ENCODE results near the gene AKT3. TPM values are rescaled to one million over a fixed set of nuclear protein-coding genes. Genes with fewer than 3 reads are reported as not detected.

AKT3 gene
- polyA plus RNA-seq, 1 donor (not counting 4 experiments of a cell fraction or from before 2014, with no cell fraction given), result 2.9 TPM

DNA sequence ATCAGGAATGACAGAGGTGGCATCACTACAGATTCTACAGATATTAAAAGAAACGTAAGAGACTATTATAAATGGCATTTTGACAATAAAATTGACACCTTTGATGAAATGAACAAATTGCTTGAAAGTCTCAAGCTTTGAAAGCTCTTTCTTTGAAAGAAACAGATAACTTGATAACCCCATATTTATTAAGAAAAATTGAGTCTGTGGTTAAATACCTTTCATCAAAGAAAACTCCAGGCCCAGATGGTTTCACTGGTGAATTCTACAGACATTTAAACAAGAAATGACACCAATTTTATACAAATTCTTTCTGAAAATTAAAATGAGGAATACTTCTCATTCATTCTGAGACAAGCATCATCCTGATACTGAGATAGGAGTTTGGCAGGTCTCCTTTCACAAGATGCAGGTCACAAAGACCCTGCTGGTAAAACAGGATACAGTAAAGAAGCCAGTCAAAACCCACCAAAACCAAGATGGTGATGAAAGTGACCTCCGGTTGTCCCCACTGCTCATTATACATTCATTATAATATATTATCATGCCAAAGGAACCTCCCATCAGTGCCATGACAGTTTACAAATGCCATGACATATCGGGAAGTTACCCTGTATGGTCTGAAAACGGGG lies 210.9 kb downstream of the AKT3 start:
- H3K9ac ChIP-seq (ENCODE audit: control insufficient read depth, extremely low read depth, insufficient read depth, low read length), result no peak overlapping the region
- no peak overlapping the region for H3K4me2 ChIP-seq (ENCODE audit: control insufficient read depth, extremely low read depth, insufficient read depth, low read depth, low read length)
- no peaks in the 10 kb centered on the region for H3K27me3 ChIP-seq (ENCODE audit: control insufficient read depth, extremely low read depth, insufficient read depth, low read length)
- H3K79me2 ChIP-seq (ENCODE audit: control insufficient read depth, insufficient read depth, low read length), result no peaks in the 10 kb centered on the region
- no peak overlapping the region for H3K4me3 ChIP-seq (ENCODE audit: control insufficient read depth in 2 of 3, extremely low read depth in 1 of 3, insufficient read depth in 2 of 3, low read depth in 1 of 3, low read length in 3 of 3)
- TF ChIP-seq, protein P1, sequence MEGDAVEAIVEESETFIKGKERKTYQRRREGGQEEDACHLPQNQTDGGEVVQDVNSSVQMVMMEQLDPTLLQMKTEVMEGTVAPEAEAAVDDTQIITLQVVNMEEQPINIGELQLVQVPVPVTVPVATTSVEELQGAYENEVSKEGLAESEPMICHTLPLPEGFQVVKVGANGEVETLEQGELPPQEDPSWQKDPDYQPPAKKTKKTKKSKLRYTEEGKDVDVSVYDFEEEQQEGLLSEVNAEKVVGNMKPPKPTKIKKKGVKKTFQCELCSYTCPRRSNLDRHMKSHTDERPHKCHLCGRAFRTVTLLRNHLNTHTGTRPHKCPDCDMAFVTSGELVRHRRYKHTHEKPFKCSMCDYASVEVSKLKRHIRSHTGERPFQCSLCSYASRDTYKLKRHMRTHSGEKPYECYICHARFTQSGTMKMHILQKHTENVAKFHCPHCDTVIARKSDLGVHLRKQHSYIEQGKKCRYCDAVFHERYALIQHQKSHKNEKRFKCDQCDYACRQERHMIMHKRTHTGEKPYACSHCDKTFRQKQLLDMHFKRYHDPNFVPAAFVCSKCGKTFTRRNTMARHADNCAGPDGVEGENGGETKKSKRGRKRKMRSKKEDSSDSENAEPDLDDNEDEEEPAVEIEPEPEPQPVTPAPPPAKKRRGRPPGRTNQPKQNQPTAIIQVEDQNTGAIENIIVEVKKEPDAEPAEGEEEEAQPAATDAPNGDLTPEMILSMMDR (optimal IDR thresholded peaks at IDR 0.05 in 1 of 3, IDR thresholded peaks at IDR 0.05 in 1 of 3, conservative IDR thresholded peaks at IDR 0.05 in 1 of 3; ENCODE audit: extremely low read depth in 1 of 3, insufficient read depth in 2 of 3, low read length in 3 of 3), result no peak
- no peak for TF ChIP-seq EZH2 (IDR thresholded peaks at IDR 0.05; ENCODE audit: low read length)
- H2AFZ ChIP-seq (ENCODE audit: control insufficient read depth, low read length), result no peak overlapping the region
- H4K20me1 ChIP-seq (ENCODE audit: control insufficient read depth, extremely low read depth, insufficient read depth, low read length), result no peaks in the 10 kb centered on the region
- dilution Hi-C loops (cut with MboI; ENCODE audit: extremely low pct_ligation_motif_present, low sequenced_read_pairs), result no loop called here
- no peak overlapping the region for H3K27ac ChIP-seq (ENCODE audit: control insufficient read depth, insufficient read depth, low read length)
- H3K4me1 ChIP-seq (ENCODE audit: control insufficient read depth, extremely low read depth, insufficient read depth, low read length), result no peaks in the 10 kb centered on the region
- DNase-seq (ENCODE audit: low read depth, low spot score), result no peak
- no peaks in the 10 kb centered on the region for H3K9me1 ChIP-seq (ENCODE audit: control insufficient read depth, extremely low read depth, insufficient read depth, low read length)
- no peak for FAIRE-seq
- no peaks in the 10 kb centered on the region for H3K9me3 ChIP-seq (ENCODE audit: control insufficient read depth, low read depth, low read length)
- no peaks in the 10 kb centered on the region for H3K36me3 ChIP-seq (ENCODE audit: control insufficient read depth in 2 of 2, extremely low read depth in 1 of 2, insufficient read depth in 2 of 2, low read length in 2 of 2)

DNA sequence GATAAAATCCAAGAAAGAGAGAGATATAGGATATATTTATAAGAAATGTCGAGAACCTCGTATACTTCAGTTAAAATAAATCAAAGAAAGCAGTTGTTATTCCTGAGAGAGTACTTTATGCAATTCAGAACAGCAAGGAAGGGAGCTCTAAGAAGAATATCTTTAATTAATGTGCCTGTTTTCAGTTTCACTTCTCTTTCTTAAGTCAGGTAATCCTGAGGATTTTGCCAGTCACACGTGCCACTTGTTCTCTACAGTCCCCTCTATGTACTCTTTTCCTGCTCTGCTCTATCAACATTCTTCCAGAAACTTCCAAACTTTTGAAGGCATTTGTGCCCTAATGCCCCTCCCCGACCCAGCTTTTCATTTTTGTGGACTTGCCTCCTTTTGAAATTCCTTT lies 211.9 kb downstream of the AKT3 start:
- H3K9me3 ChIP-seq (ENCODE audit: control insufficient read depth, low read depth, low read length), result no peaks in the 10 kb centered on the region
- no peaks in the 10 kb centered on the region for H3K9me1 ChIP-seq (ENCODE audit: control insufficient read depth, extremely low read depth, insufficient read depth, low read length)
- FAIRE-seq (no peak), DNase-seq (ENCODE audit: low read depth, low spot score) (no peak)
- no peaks in the 10 kb centered on the region for H3K27me3 ChIP-seq (ENCODE audit: control insufficient read depth, extremely low read depth, insufficient read depth, low read length)
- TF ChIP-seq EZH2 (IDR thresholded peaks at IDR 0.05; ENCODE audit: low read length), result no peak
- no peak overlapping the region for H3K4me3 ChIP-seq (ENCODE audit: control insufficient read depth in 2 of 3, extremely low read depth in 1 of 3, insufficient read depth in 2 of 3, low read depth in 1 of 3, low read length in 3 of 3)
- dilution Hi-C loops (cut with MboI; ENCODE audit: extremely low pct_ligation_motif_present, low sequenced_read_pairs), result no loop called here
- H3K4me1 ChIP-seq (ENCODE audit: control insufficient read depth, extremely low read depth, insufficient read depth, low read length), result no peaks in the 10 kb centered on the region
- H4K20me1 ChIP-seq (ENCODE audit: control insufficient read depth, extremely low read depth, insufficient read depth, low read length), result no peaks in the 10 kb centered on the region
- no peak overlapping the region for H3K9ac ChIP-seq (ENCODE audit: control insufficient read depth, extremely low read depth, insufficient read depth, low read length)
- H3K79me2 ChIP-seq (ENCODE audit: control insufficient read depth, insufficient read depth, low read length), result no peaks in the 10 kb centered on the region
- H3K4me2 ChIP-seq (ENCODE audit: control insufficient read depth, extremely low read depth, insufficient read depth, low read depth, low read length), result no peak overlapping the region
- H3K36me3 ChIP-seq (ENCODE audit: control insufficient read depth in 2 of 2, extremely low read depth in 1 of 2, insufficient read depth in 2 of 2, low read length in 2 of 2), result no peaks in the 10 kb centered on the region
- no peak overlapping the region for H3K27ac ChIP-seq (ENCODE audit: control insufficient read depth, insufficient read depth, low read length)
- no peak overlapping the region for H2AFZ ChIP-seq (ENCODE audit: control insufficient read depth, low read length)

DNA sequence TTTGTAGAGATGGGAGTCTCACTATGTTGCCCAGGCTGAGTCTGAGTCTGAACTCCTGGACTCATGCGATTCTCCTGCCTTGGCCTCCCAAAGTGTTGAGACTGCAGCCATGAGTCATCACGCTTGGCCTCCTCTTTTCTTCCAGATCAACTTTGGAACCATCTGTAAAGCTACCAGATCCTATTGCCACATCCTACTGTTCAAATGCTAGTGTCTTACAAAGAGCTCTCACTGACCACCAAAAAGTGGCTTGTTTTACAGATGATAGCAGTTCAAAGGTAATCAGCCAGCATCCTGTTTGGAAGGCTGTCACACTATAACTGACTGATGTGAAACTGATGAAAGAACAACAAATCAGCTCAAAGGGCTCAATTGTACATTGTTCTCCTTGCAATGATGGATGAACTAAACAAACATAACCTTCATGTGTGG lies 221.6 kb downstream of the AKT3 start:
- no peaks in the 10 kb centered on the region for H3K27me3 ChIP-seq (ENCODE audit: control insufficient read depth, extremely low read depth, insufficient read depth, low read length)
- no peak overlapping the region for H3K27ac ChIP-seq (ENCODE audit: control insufficient read depth, insufficient read depth, low read length)
- peaks cover under 1% of the 10 kb centered on the region for H3K9me3 ChIP-seq (ENCODE audit: control insufficient read depth, low read depth, low read length)
- no peak overlapping the region for H3K4me2 ChIP-seq (ENCODE audit: control insufficient read depth, extremely low read depth, insufficient read depth, low read depth, low read length)
- no peaks in the 10 kb centered on the region for H3K9me1 ChIP-seq (ENCODE audit: control insufficient read depth, extremely low read depth, insufficient read depth, low read length)
- no peaks in the 10 kb centered on the region for H3K4me1 ChIP-seq (ENCODE audit: control insufficient read depth, extremely low read depth, insufficient read depth, low read length)
- dilution Hi-C loops (cut with MboI; ENCODE audit: extremely low pct_ligation_motif_present, low sequenced_read_pairs), result no loop called here
- no peak overlapping the region for H3K9ac ChIP-seq (ENCODE audit: control insufficient read depth, extremely low read depth, insufficient read depth, low read length)
- FAIRE-seq (no peak), DNase-seq (ENCODE audit: low read depth, low spot score) (no peak)
- TF ChIP-seq, protein P1 (optimal IDR thresholded peaks at IDR 0.05 in 1 of 3, IDR thresholded peaks at IDR 0.05 in 1 of 3, conservative IDR thresholded peaks at IDR 0.05 in 1 of 3; ENCODE audit: extremely low read depth in 1 of 3, insufficient read depth in 2 of 3, low read length in 3 of 3), result no peak
- no peak for TF ChIP-seq EZH2 (IDR thresholded peaks at IDR 0.05; ENCODE audit: low read length)
- H2AFZ ChIP-seq (ENCODE audit: control insufficient read depth, low read length), result no peak overlapping the region
- H3K36me3 ChIP-seq (ENCODE audit: control insufficient read depth in 2 of 2, extremely low read depth in 1 of 2, insufficient read depth in 2 of 2, low read length in 2 of 2), result no peaks in the 10 kb centered on the region
- H4K20me1 ChIP-seq (ENCODE audit: control insufficient read depth, extremely low read depth, insufficient read depth, low read length), result no peaks in the 10 kb centered on the region
- no peak overlapping the region for H3K4me3 ChIP-seq (ENCODE audit: control insufficient read depth in 2 of 3, extremely low read depth in 1 of 3, insufficient read depth in 2 of 3, low read depth in 1 of 3, low read length in 3 of 3)
- H3K79me2 ChIP-seq (ENCODE audit: control insufficient read depth, insufficient read depth, low read length), result no peaks in the 10 kb centered on the region
